ENCODE measurements around the gene GCNA.

The GCNA gene

DNA sequence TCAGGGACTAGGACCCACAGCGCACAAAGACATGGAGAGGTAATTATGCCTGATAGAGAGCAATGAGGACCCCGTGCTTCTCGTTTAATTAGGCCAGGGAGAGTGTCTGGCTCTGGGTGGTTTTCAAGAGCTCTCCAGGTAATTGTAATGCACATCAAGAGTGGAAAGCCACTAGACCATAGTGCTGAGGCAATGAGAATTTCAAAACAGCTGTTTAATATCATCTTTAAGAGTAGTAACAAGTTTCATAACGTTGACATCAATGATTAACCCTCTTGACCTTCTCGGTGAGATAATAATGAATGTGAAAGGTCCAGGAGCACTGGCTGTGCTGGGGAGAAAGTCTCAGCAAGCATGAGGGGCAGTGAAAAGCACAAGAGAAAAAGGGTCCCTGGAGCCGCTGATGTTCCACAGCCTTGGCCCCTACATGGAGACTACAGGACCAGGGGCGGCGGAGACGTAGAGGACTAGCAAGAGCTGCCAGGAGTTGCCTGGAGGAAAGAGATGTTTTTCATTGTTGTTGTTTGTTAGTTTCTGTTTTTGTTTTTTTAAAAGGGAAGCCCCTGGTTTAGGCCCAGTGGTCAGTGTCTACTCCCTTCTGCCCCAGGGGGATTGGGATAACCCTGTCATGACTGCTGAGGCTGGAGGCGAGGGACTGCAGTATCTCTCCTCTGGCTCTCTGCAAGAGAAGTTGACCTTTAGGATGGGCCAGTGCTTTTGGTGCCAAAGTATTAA, 54.9 kb downstream of the GCNA start:
- Histone ChIP-seq H3K4me2 (ENCODE audit: low read length) (no peak overlapping the region), H3K9me3 (ENCODE audit: insufficient read depth, low read depth, low read length) (no peaks in the 10 kb centered on the region), H2BK12ac (ENCODE audit: low read length) (peak overlapping the region; percentile 49), H2AFZ (ENCODE audit: insufficient read depth, low read length, poor library complexity) (no peak overlapping the region), H3K36me3 (ENCODE audit: control insufficient read depth in 1 of 2, insufficient read depth in 2 of 2, low read length in 2 of 2) (no peaks in the 10 kb centered on the region), H3K4ac (ENCODE audit: low read depth, low read length) (no peak overlapping the region), H3K4me3 (ENCODE audit: low read depth, low read length) (no peak overlapping the region), H3K23ac (ENCODE audit: low read length) (no peak overlapping the region), H3K9ac (ENCODE audit: low read length) (no peak overlapping the region), H2BK5ac (ENCODE audit: low read depth, low read length, poor library complexity) (peak overlapping the region; percentile 40), H3K27me3 (ENCODE audit: insufficient read depth, low read length) (no peaks in the 10 kb centered on the region), H4K91ac (ENCODE audit: low read depth, low read length) (peak overlapping the region; percentile 55), H3K14ac (ENCODE audit: low read length) (no peak overlapping the region), H2AK5ac (ENCODE audit: low read length) (no peak overlapping the region), H3K18ac (ENCODE audit: low read length) (no peak overlapping the region), H3K4me1 (ENCODE audit: control insufficient read depth in 1 of 2, insufficient read depth in 2 of 2, low read length in 2 of 2) (peaks cover 8% of the 10 kb centered on the region in 2 experiments), H3K79me1 (ENCODE audit: low read length) (no peaks in the 10 kb centered on the region), H4K8ac (ENCODE audit: low read depth, low read length) (no peak overlapping the region), H4K12ac (ENCODE audit: low read depth, low read length) (no peak overlapping the region), H2BK120ac (ENCODE audit: insufficient read depth, low read length, poor library complexity) (peak overlapping the region; percentile 22), H3K27ac (ENCODE audit: low read depth, low read length) (no peak overlapping the region), H3K79me2 (ENCODE audit: control insufficient read depth, insufficient read depth, low read length, poor library complexity) (no peaks in the 10 kb centered on the region)
- DNase-seq: no peak
- WGBS (ENCODE audit: extremely low coverage, insufficient coverage, insufficient read length): no CpG with 5 or more reads among the region's 10 CpGs

GRCh38 chrX:71634366-71634765, 56.1 kb downstream of the GCNA start:
- Histone ChIP-seq H3K14ac (ENCODE audit: low read length) (no peak overlapping the region), H3K4me3 (ENCODE audit: low read depth, low read length) (no peak overlapping the region), H3K18ac (ENCODE audit: low read length) (no peak overlapping the region), H3K36me3 (ENCODE audit: control insufficient read depth in 1 of 2, insufficient read depth in 2 of 2, low read length in 2 of 2) (no peaks in the 10 kb centered on the region), H3K4me1 (ENCODE audit: control insufficient read depth in 1 of 2, insufficient read depth in 2 of 2, low read length in 2 of 2) (peaks cover 8% of the 10 kb centered on the region in 2 experiments), H3K79me2 (ENCODE audit: control insufficient read depth, insufficient read depth, low read length, poor library complexity) (no peaks in the 10 kb centered on the region), H3K79me1 (ENCODE audit: low read length) (no peaks in the 10 kb centered on the region), H3K9ac (ENCODE audit: low read length) (no peak overlapping the region), H3K27ac (ENCODE audit: low read depth, low read length) (no peak overlapping the region), H2BK120ac (ENCODE audit: insufficient read depth, low read length, poor library complexity) (no peak overlapping the region), H3K23ac (ENCODE audit: low read length) (no peak overlapping the region), H2BK12ac (ENCODE audit: low read length) (no peak overlapping the region), H4K91ac (ENCODE audit: low read depth, low read length) (no peak overlapping the region), H2BK5ac (ENCODE audit: low read depth, low read length, poor library complexity) (no peak overlapping the region), H4K8ac (ENCODE audit: low read depth, low read length) (no peak overlapping the region), H3K4me2 (ENCODE audit: low read length) (no peak overlapping the region), H4K12ac (ENCODE audit: low read depth, low read length) (no peak overlapping the region), H3K9me3 (ENCODE audit: insufficient read depth, low read depth, low read length) (no peaks in the 10 kb centered on the region), H3K4ac (ENCODE audit: low read depth, low read length) (no peak overlapping the region), H2AK5ac (ENCODE audit: low read length) (no peak overlapping the region), H3K27me3 (ENCODE audit: insufficient read depth, low read length) (no peaks in the 10 kb centered on the region), H2AFZ (ENCODE audit: insufficient read depth, low read length, poor library complexity) (no peak overlapping the region)
- no peak for DNase-seq
- no CpG with 5 or more reads among the region's 6 CpGs for WGBS (ENCODE audit: extremely low coverage, insufficient coverage, insufficient read length)

DNA sequence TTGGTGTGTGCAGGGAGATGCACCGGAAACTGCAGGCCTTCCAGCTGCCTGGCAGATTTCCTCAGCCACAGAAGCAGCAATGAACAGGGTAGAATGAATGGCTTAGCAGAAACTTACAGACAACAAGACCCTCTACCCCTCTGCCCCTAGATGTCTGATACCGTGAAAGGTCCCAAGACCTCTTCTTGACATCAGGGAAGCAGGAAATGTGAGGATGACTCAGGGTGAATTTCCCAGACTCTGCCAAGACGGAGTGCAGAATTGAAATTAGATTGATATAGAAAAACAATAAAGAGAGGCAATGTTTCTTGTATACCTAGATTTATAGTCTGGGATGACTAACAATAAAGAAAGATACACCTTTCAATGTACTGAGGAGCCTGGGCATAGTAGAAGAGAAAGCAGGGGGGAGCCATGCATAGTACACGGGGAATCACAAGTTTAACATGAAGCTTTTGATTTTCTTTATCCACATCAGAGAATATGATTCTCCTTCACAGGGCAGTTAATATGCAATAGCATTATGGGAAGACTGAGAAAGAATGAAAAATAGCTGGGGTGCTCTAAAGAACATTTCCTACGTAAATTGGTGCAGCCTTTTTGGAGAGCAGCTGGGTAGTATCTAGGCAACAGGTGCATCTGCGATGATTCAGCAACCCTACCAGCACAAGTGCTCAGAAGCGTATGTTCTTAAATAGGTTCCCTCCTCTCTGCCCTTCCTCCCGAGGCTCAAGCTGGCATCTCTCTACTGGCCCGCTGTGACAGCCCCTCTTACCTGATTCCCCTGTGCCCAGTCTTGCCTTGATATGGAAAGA, 58.4 kb downstream of the GCNA start:
- H3K4me2 ChIP-seq (ENCODE audit: low read length): no peak overlapping the region
- no peaks in the 10 kb centered on the region for H3K27me3 ChIP-seq (ENCODE audit: insufficient read depth, low read length)
- H3K14ac ChIP-seq (ENCODE audit: low read length): no peak overlapping the region
- WGBS (ENCODE audit: extremely low coverage, insufficient coverage, insufficient read length): no CpG with 5 or more reads among the region's 9 CpGs
- H2AFZ ChIP-seq (ENCODE audit: insufficient read depth, low read length, poor library complexity): no peak overlapping the region
- no peak overlapping the region for H3K9ac ChIP-seq (ENCODE audit: low read length)
- H3K4ac ChIP-seq (ENCODE audit: low read depth, low read length): no peak overlapping the region
- no peaks in the 10 kb centered on the region for H3K79me2 ChIP-seq (ENCODE audit: control insufficient read depth, insufficient read depth, low read length, poor library complexity)
- peaks cover 6 to 8% of the 10 kb centered on the region in 2 experiments for H3K4me1 ChIP-seq (ENCODE audit: control insufficient read depth in 1 of 2, insufficient read depth in 2 of 2, low read length in 2 of 2)
- no peak overlapping the region for H3K27ac ChIP-seq (ENCODE audit: low read depth, low read length)
- no peak overlapping the region for H2BK120ac ChIP-seq (ENCODE audit: insufficient read depth, low read length, poor library complexity)
- H3K18ac ChIP-seq (ENCODE audit: low read length): no peak overlapping the region
- no peak overlapping the region for H3K23ac ChIP-seq (ENCODE audit: low read length)
- H4K12ac ChIP-seq (ENCODE audit: low read depth, low read length): no peak overlapping the region
- H4K8ac ChIP-seq (ENCODE audit: low read depth, low read length): no peak overlapping the region
- no peak for DNase-seq
- no peaks in the 10 kb centered on the region for H3K79me1 ChIP-seq (ENCODE audit: low read length)
- peak overlapping the region; percentile 43 for H4K91ac ChIP-seq (ENCODE audit: low read depth, low read length)
- H3K36me3 ChIP-seq (ENCODE audit: control insufficient read depth in 1 of 2, insufficient read depth in 2 of 2, low read length in 2 of 2): no peaks in the 10 kb centered on the region
- H2BK12ac ChIP-seq (ENCODE audit: low read length): no peak overlapping the region
- no peak overlapping the region for H3K4me3 ChIP-seq (ENCODE audit: low read depth, low read length)
- H3K9me3 ChIP-seq (ENCODE audit: insufficient read depth, low read depth, low read length): no peaks in the 10 kb centered on the region
- H2BK5ac ChIP-seq (ENCODE audit: low read depth, low read length, poor library complexity): peak overlapping the region; percentile 35
- H2AK5ac ChIP-seq (ENCODE audit: low read length): peak overlapping the region; percentile 63

DNA sequence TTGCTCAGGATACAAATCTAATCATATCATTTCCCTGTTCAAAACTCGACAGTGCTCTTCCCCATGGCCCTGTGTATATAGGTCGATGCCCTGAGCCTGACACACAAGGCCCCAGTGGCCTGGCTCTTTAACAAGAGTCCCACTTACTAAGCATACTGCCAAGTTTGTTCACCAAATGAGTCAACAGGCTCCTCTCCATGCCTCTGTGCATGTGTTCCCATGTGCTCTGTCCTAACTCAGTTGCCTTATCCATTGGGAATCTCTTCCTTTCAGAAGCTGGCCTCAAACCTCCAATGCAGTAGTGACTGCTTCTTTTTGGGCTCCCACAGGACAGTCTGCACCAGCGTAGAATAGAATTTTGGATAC, 59.0 kb downstream of the GCNA start:
- H3K4me3 ChIP-seq (ENCODE audit: low read depth, low read length): no peak overlapping the region
- DNase-seq: no peak
- no peaks in the 10 kb centered on the region for H3K79me1 ChIP-seq (ENCODE audit: low read length)
- H3K14ac ChIP-seq (ENCODE audit: low read length): no peak overlapping the region
- no peak overlapping the region for H2AFZ ChIP-seq (ENCODE audit: insufficient read depth, low read length, poor library complexity)
- H3K18ac ChIP-seq (ENCODE audit: low read length): no peak overlapping the region
- no peak overlapping the region for H2BK120ac ChIP-seq (ENCODE audit: insufficient read depth, low read length, poor library complexity)
- H3K4me1 ChIP-seq (ENCODE audit: control insufficient read depth in 1 of 2, insufficient read depth in 2 of 2, low read length in 2 of 2): peaks cover 6% of the 10 kb centered on the region in 2 experiments
- H3K4ac ChIP-seq (ENCODE audit: low read depth, low read length): no peak overlapping the region
- no peak overlapping the region for H4K12ac ChIP-seq (ENCODE audit: low read depth, low read length)
- no peak overlapping the region for H3K23ac ChIP-seq (ENCODE audit: low read length)
- H3K27me3 ChIP-seq (ENCODE audit: insufficient read depth, low read length): no peaks in the 10 kb centered on the region
- peak overlapping the region; percentile 43 for H4K91ac ChIP-seq (ENCODE audit: low read depth, low read length)
- H3K9ac ChIP-seq (ENCODE audit: low read length): no peak overlapping the region
- no CpG with 5 or more reads among the region's 3 CpGs for WGBS (ENCODE audit: extremely low coverage, insufficient coverage, insufficient read length)
- H3K4me2 ChIP-seq (ENCODE audit: low read length): no peak overlapping the region
- H3K9me3 ChIP-seq (ENCODE audit: insufficient read depth, low read depth, low read length): no peaks in the 10 kb centered on the region
- H4K8ac ChIP-seq (ENCODE audit: low read depth, low read length): no peak overlapping the region
- H2AK5ac ChIP-seq (ENCODE audit: low read length): no peak overlapping the region
- H3K27ac ChIP-seq (ENCODE audit: low read depth, low read length): no peak overlapping the region
- H2BK5ac ChIP-seq (ENCODE audit: low read depth, low read length, poor library complexity): peak overlapping the region; percentile 19
- no peaks in the 10 kb centered on the region for H3K36me3 ChIP-seq (ENCODE audit: control insufficient read depth in 1 of 2, insufficient read depth in 2 of 2, low read length in 2 of 2)
- no peaks in the 10 kb centered on the region for H3K79me2 ChIP-seq (ENCODE audit: control insufficient read depth, insufficient read depth, low read length, poor library complexity)
- H2BK12ac ChIP-seq (ENCODE audit: low read length): peak overlapping the region; percentile 17

Measured in trophoblast cell (in vitro differentiated cells and primary cell).